GM21576 (cell line): Measurements from ENCODE around the gene OSMR.

Experiments used
- ATAC-seq: cut with Tn5 transposase; IDR thresholded peaks from one replicate; pipeline ENCODE4 v1.9.1; 2021; ENCODE audit warnings: mild to moderate bottlenecking, moderate library complexity; ENCODE audit not compliant: unreplicated experiment

Gene OSMR

DNA sequence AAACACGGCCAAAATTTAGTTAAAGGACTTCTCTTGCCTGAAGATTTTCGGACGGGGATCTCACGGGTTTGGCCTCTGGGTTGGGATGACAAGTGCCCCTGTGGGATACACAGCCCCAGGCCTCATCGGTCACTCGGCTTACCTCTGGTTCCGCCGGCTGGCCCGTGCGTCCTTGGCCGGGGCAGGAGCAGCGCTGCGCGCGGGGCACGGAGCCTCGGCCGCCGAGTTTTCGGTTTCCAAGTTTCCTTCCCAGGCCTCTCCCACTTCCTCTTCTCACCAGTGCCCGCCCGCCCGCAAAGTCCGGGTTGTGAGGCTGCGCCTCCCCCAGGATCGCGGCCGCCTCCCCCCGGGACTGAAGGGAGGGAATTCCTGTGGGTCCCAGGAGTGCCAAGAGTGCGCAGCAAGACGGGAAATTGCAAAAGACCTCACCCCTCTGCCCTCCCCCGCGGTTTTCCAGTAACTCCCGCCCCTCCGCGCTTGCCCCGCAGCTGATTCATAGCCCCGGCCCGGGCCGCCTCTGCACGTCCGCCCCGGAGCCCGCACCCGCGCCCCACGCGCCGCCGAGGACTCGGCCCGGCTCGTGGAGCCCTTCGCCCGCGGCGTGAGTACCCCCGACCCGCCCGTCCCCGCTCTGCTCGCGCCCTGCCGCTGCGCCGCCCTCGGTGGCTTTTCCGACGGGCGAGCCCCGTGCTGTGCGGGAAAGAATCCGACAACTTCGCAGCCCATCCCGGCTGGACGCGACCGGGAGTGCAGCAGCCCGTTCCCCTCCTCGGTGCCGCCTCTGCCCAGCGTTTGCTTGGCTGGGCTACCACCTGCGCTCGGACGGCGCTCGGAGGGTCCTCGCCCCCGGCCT lies at the start of gene OSMR:
Gene OSMR (plus strand): TSS at position 487 of the 853 bp plus-strand sequence. CDS start 23,033 bp downstream, outside the sequence.
- no peak for ATAC-seq

DNA sequence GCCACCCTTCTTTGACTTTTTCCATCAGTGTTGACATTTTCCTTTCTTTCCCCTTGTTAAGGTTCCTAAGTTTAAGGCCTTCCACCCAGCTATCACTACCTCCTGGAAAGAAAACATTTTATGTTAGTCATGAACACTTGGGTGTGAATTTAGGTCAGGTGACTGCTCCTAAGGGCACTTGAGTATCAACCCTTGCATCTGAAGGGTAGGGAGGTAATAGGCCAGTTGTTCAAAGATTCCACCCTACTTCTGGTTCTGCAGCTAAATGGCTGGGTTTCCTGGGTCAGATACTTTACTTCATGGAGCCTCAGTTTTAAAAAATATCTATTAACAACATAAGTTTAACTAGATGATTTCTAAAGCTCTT lies 49.1 kb upstream of the OSMR start:
- no peak for ATAC-seq

DNA sequence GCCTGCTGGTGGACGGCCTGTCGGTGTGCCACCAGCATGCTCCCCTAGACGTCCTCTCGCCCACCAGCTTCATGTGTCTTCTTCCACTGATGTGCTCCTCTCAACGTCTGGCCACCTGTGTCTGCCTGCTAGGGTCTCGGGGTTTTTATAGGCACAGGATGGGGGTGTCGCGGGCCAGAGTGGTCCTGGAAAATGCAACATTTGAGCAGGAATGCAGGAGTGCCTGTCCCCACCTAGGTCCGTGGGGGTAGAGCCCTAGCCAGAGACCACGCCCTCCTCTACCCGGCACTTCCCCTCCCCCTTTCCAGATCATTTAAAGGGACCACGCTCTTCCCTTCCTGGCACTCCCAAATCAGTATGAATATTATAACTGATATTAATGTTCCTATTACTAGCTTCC lies 48.0 kb upstream of the OSMR start:
- no peak for ATAC-seq

DNA sequence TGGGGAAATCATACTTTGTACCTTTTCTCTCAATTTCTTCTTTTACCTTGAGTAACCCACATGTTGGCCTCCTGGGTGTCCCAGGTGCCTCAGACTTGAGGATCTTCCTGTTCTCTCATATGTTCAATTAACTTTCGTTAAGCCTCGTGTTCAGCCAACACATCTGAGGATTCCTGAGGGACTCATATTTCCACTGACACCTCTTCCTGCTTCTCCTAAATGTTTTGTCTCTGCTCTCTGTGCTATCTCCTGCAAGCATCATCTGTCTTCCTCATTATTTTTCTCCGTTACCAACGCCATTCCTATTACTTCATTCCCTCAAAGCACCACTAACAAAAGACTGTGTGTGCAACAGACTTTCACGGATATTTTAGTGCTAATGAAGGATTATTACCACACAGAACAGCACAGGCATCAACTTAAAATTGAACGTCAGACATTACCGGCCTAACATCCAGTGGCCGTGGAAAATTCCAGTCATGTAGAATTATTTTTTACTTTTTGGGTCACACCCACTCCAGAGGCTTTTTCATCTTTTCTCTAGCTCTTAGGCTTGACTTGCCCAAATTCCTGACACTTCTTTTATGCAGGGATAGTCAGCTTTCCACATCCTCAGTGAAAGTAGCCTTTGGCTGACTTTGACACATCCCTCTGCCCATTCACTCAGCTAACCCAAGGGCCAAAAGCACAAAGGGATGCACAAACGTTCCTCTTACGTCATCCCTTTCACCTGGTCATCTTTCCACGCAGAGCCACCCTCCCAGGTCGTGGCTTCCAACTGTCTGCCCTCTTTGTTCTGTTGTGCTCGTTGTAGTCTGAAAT lies 46.0 kb upstream of the OSMR start:
- ATAC-seq, result no peak

DNA sequence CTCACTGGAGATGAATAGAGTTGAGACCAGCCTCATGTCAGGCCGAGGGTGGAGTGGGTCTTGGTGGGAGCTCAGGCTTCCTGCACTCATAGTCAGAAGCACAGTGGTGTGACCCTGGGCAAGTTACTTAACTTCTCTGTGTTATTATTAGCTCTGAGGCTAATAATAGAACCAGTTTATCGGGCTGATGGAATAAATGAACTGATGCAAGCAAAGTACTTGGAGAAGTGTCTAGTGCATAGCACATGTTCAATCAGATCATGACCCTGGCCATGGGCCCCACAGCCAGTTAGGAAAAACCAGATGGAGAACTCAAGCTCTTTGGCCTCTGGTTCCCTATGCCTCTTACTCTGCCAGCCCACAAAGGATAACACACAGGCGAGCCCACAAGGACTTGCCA lies 45.3 kb upstream of the OSMR start:
- ATAC-seq, result no peak

DNA sequence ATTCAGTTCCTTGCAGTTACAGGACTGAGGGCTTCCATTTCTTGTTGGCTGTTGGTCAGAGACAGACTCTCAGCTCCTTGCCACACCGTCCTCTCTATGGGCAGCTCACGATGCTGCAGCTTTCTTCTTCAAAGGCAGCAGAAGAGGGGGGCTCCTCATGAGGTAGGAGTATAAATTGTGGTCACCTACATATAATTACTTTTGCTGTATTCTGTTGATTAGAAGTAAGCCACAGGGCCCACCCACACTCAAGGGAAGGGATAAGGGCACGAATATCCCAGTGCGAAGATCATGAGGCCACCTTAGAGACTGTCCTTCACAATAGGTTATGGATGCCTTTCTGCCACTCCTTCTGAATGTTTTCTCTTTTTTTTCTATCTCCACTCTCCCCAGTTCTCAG lies 43.7 kb upstream of the OSMR start:
- ATAC-seq, result no peak

DNA sequence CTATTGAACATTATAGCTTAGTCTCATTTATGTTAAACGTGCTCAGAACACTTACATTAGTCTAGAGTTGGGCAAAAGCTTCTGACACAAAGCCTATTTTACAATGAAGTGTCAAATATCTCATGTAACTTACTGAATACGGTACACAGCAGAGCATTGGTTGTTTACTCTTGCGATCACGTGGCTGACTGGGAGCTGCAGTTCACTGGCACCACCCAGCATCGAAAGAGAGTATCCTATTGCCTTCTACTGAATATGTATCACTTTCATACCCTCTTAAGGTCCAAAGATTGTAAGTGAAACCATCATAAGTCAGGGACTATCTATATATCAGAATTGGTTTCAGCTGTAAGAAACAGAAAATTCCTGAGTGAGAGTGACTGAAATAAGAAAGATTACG lies 42.6 kb upstream of the OSMR start:
- no peak for ATAC-seq

DNA sequence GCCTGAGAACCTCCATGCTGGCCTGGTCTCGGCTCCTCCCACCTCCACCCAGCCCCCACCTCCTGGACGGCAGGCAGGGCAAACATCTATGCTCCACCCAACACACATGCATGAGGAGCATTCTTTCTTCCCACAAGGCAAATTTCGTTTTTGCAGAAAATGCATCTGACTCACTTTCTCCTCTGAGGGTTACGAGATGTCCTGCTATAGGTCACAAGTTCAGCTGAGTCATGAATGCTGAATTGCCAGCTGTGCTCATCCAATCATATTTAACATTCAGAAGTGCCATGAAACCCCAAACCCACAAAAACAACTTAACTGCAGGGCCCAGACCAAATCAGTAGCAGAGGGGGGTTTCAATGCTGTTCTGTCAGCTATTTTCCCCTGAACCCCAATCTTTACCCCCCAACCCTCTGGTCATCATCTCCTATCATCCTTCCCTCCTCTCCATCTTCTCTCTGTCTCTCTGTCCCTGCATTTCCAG lies 39.0 kb upstream of the OSMR start:
- no peak for ATAC-seq

DNA sequence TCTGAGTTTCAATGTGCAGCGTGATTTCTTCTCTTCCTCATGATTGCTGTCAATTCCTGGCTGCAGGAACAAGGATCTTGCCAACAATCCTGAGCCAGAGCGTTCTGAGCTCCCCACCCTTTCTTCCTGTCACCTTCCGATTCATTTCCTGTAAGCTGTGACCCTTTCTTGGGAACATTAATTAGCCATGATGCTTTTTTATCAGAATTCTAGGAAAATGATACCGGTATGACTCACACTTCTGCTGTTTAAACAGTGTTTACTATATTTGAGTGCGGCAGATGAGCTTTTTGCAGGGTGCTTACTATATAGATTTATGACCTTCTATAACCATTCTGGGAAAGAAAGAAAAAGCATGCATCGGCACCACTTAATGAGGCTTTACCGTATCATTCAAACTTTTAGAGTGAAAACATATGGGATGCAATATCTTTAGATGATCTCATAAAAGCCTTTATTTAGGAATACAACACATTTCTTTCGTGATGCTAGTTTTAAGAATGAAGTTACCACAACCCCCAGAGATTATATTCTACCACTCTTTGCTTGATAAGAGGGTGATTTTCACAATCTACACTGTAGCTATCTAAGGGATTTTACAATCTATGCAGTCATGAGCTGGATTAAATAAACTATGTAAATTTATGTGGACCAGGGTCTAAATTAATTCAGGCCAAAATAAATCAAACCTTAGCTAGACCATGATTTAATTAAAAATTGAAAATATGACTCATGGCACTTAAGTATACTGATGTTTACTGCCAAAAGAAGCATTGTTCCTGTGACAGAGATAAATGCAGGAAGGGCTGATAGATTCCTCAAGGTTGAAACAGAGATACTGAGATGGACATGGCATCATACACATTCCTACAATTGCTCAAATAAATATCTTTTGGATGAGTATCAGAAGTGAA lies 38.0 kb upstream of the OSMR start:
- no peak for ATAC-seq

DNA sequence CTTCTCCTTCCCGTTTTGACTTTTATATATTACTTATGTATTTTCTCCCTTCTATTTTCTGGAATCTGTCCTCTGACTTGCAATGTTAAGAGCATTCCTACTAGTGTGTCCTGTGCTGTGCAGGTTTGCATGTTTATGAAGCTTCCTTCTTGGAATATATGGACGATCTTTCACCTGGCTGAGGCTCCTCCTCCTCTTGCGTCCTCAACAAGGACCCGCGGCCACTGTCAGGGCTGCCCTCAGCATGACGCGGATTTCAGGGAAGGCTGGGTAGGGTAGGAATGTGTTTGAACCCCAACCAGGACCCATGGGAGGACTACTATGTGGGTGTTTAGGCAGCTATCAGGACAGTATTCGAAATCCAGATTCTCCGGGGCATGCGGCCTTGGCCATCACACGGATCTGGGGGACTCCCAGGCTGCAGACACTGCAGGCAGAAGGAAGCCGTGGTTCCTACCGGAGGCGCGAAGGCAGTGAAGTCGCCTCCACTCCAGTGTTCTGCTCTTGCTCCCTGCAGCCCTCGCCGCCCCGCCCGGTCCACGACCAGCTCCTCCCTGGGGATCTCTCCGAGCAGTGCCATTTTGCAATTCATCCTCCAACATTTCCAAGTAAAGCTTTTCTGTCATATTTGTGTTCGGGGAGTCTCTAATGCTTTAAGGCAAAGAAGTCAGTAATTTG lies 37.0 kb upstream of the OSMR start:
- ATAC-seq, result no peak

DNA sequence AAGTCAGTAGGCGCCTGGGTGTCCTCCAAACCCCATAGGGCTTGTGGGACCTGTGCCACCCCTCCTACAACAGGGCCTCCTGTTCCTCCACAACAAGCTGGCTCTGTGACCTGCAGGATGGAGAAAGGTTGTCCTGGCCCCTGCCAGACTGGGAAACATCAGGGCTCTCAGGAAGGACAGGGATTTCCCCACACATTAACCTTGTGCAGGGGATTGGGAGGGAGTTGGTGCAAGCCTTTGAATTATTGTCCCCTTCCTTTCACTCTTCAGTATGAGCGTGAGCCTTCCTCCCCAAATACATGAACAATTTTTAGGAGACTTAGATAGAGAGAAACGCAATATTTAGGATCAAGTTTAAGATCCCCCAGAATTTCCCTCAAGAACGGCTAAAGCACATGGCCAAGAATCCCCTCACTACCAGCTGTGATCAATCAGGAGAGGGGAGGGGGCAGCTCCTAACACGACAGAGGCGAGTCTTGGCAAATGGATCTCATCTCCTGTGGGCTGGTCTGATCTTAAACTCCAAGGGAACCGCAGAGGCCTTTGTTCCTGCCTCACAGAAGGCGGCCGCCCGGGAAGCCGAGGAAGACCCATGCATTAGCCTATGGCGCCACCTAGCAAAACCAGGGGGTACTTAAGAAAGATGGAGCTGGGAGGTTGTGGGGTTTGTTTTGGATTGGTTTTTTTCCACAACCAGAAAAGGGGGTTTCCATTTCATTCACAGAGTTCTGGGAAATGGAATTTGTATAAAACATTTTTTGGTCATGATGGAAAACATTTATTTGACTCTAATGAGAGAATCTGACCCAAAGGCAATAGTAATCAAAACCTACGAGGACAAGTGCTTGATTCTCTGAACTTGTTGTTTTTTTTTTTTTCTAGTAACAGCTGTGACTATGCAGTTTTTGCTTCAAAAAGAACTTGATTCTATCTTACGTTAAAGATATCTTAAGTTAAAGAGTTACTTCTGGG lies 36.1 kb upstream of the OSMR start:
- ATAC-seq, result peak; percentile 86

DNA sequence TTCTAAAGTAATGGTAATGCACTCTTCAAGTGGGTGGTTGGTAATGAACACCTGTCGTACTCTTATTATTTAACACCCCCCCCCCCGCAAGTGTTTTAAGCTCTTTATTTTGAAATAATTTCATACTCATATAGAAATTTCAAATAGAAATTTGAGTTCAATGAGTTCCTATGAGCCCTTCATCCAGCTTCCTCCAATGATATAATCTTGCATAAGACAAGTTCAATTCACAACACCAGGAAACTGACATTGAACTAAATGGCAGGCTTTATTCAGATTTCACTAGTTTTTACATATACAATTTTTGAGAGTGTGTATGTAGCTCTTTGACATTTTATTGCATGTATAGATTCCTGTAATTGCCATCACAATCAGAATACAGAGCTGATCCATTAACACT lies 30.9 kb upstream of the OSMR start:
- ATAC-seq, result no peak

DNA sequence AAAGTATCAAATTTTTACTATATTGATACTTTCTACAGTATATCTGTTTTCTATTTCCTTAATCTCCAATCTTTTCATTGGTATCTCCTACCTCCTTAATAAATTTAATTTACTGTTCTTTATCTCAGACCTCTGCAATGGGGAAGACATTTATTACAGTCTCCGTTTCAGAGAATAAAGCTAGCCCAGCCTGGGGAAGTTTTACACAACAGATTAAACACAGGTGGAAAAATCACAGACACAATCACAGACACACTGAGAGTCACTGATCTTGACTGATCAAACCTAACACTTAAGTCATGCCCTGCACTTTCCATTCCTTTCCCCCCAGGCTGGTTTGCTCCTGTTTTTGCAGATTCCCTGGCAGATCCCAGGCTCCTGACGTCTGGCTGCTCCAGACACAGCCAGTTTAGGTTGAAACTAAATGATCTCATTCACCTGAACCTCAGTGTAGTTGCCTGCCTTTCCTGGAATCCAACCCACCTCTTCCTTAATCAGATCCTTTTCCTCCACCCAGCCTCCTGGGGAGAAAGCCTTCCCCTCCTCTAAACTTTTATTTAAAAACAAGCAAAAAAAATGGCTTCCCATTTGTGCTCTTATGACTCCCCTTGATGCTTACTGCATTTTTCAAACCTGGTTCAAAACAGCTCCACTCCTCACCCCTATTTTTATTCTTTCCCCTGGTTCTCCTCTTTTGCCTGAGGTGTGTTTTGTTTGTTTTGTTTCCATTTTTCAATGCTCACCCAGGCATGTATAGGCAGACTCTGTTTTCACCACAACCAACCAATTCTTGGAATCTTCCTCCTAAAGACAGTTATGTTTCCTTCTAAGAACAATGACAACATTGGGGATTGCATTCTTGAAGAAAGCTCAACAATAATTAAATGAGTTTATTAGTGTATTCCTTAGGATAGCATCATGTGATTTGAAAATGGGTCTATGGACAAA lies 29.5 kb upstream of the OSMR start:
- no peak for ATAC-seq

DNA sequence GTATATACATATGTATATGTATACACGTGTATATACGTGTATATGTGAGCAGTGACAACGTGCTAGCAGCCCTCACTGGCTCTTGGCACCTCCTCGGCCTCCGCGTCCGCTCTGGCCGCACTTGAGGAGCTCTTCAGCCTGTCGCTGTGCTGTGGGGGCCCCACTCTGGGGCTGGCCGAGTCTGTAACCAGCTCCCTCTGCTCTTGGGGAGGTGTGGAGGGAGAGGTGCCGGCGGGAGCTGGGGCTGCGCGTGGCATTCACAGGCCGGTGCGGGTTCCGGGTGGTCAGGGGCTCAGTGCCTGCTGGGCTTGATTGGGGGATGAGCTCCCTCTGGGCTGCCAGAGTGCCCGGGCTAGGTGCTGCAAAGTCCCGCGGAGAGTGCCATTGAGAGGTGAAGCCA lies 24.1 kb upstream of the OSMR start:
- no peak for ATAC-seq

DNA sequence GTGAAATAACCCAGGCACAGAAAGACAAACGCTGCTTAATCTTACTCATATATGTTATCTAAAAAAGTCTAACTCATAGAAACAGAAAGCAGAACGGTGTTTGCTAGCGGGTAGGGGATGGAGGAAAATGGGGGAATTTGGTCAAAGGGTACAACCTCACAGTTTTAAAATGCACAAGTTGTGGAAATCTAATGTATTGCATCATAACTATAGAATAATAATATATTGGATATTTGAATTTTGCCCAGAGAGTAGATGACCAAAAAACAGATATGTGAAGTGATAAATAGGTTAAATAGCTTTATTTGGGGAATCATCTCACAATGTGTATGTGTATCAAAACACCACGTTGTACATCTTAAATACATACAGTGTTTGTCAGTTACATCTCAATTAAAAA lies 22.3 kb upstream of the OSMR start:
- no peak for ATAC-seq

DNA sequence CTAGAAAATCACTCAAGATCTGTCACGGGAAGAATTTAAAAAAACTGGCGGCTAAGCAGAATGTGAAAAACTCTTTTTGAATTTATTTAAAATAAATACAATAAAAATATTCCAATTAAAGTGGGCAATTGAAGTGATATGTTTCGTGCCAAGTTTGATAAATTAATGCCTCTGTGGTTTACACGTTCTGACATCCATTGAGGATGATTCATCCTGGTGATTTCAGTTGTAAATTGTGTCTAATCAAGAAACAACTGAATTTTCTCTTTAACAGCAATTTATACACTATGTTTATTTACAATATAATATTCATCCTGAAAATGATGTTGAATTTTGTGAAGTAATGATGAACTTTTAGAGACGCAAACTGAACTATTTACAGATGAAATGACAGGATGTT lies 21.0 kb upstream of the OSMR start:
- ATAC-seq, result no peak

DNA sequence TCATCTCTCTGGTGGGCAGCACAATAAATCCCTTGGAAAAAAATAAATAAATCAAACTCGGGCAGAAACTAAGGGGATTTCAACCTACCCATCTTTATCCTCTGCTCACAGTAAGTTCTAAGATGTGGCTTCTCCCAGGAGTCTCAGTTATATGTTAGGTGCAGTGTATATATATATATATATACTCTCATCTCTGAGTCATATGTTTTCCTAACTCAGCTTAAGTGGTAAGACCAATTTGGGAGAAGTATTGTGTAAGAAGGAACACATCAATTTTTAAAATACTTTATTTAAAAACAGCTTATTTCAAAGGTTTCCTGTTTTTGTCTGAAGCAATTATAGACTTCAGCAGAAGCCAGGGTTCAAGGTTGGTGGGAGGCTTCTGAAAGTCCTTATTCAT lies 20.3 kb upstream of the OSMR start:
- ATAC-seq, result no peak

DNA sequence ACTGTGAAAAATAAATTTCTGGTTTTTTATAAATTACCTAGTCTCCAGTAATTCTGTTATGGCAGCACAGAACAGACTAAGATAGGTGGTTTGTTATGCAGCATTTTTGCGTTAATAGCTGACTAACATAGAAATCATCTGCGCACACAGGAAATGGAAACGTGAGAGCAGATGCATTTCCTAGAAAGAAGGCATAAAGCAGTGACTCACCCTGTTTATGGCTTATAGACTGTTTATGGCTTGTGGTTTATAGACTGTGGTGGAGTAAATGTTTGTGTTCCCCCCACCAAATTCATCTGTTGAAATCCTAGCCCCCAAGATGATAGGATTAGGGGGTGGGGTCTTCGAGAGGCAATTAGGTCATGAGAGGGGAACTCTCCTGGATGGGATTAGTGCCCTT lies 18.3 kb upstream of the OSMR start:
- ATAC-seq, result no peak
